H9 (cell line): ENCODE data around the gene SEL1L. TPM values are rescaled to one million over a fixed set of nuclear protein-coding genes. Genes with fewer than 3 reads are reported as not detected.

ENCODE experiments used
- DNase-seq: peaks from one replicate; pipeline ENCODE4 v3.0.0-alpha.2; 2017
- H2AFZ ChIP-seq: one replicate; pipeline ENCODE4 v1.6.1; 2013; ENCODE audit warnings: mild to moderate bottlenecking, low read length, control low read depth, moderate library complexity
- H2AK5ac ChIP-seq: 2 replicates; pipeline ENCODE4 v1.6.1; 2013; ENCODE audit warnings: low read length, control low read depth, mixed read lengths; ENCODE audit not compliant: insufficient read length
- H2BK120ac ChIP-seq: one replicate; pipeline ENCODE4 v1.6.1; 2013; ENCODE audit warnings: low read depth, mild to moderate bottlenecking, low read length, control low read depth, inconsistent platforms; ENCODE audit not compliant: poor library complexity, severe bottlenecking
- H2BK12ac ChIP-seq: 2 replicates; pipeline ENCODE4 v1.6.1; 2013; ENCODE audit warnings: low read length, control low read depth, mixed read lengths, low read depth; ENCODE audit not compliant: insufficient read length
- H2BK15ac ChIP-seq: 2 replicates; pipeline ENCODE4 v1.6.1; 2013; ENCODE audit warnings: low read depth, low read length, control low read depth
- H2BK20ac ChIP-seq: one replicate; pipeline ENCODE4 v1.6.1; 2013; ENCODE audit warnings: low read depth, mild to moderate bottlenecking, low read length, control low read depth, inconsistent platforms; ENCODE audit not compliant: poor library complexity, severe bottlenecking
- H2BK5ac ChIP-seq: 2 replicates; pipeline ENCODE4 v1.6.1; 2013; ENCODE audit warnings: low read length, control low read depth, mixed read lengths; ENCODE audit not compliant: insufficient read length
- H3K14ac ChIP-seq: 2 replicates; pipeline ENCODE4 v1.6.1; 2013; ENCODE audit warnings: low read length, control low read depth; ENCODE audit not compliant: insufficient read depth
- H3K18ac ChIP-seq: 2 replicates; pipeline ENCODE4 v1.6.1; 2013; ENCODE audit warnings: low read depth, mild to moderate bottlenecking, mixed read lengths, low read length, control low read depth; ENCODE audit not compliant: insufficient read length
- H3K23ac ChIP-seq: 2 replicates; pipeline ENCODE4 v1.6.1; 2013; ENCODE audit warnings: low read length, control low read depth, mixed read lengths, low read depth; ENCODE audit not compliant: insufficient read length
- H3K23me2 ChIP-seq: 2 replicates; pipeline ENCODE4 v1.6.1; 2013; ENCODE audit warnings: low read depth, mild to moderate bottlenecking, mixed read lengths, low read length, control low read depth; ENCODE audit not compliant: insufficient read length, poor library complexity, severe bottlenecking
- H3K27ac ChIP-seq: 2 replicates; pipeline ENCODE4 v1.5.1; 2013; ENCODE audit warnings: low read length, control low read depth, mixed read lengths, low read depth; ENCODE audit not compliant: insufficient read length
- H3K27me3 ChIP-seq: 2 replicates; pipeline ENCODE4 v1.6.1; 2013; ENCODE audit warnings: low read length, control low read depth, inconsistent platforms; ENCODE audit not compliant: insufficient read depth
- H3K4ac ChIP-seq: 2 replicates; pipeline ENCODE4 v1.6.1; 2013; ENCODE audit warnings: low read depth, mild to moderate bottlenecking, control low read depth, inconsistent platforms, low read length, moderate library complexity
- H3K4me1 ChIP-seq: 2 replicates; pipeline ENCODE4 v1.6.1; 2013; ENCODE audit warnings: low read length, control low read depth, inconsistent platforms; ENCODE audit not compliant: insufficient read depth
- H3K4me2 ChIP-seq: 2 replicates; pipeline ENCODE4 v1.6.1; 2013; ENCODE audit warnings: low read length, control low read depth, mixed read lengths; ENCODE audit not compliant: insufficient read length, insufficient read depth
- H3K56ac ChIP-seq: 2 replicates; pipeline ENCODE4 v1.6.1; 2013; ENCODE audit warnings: low read depth, mild to moderate bottlenecking, mixed read lengths, low read length, control low read depth; ENCODE audit not compliant: insufficient read length
- H3K79me1 ChIP-seq: 2 replicates; pipeline ENCODE4 v1.6.1; 2013; ENCODE audit warnings: low read depth, mild to moderate bottlenecking, moderate library complexity, low read length, control low read depth, inconsistent platforms; ENCODE audit not compliant: insufficient read depth, poor library complexity, severe bottlenecking
- H3K79me2 ChIP-seq: 2 replicates; pipeline ENCODE4 v1.6.1; 2013; ENCODE audit warnings: low read length, control low read depth, inconsistent platforms; ENCODE audit not compliant: insufficient read depth
- H3K9ac ChIP-seq: 2 replicates; pipeline ENCODE4 v1.6.1; 2013; ENCODE audit warnings: low read length, control low read depth, mixed read lengths; ENCODE audit not compliant: insufficient read length; ENCODE audit errors: extremely low read depth
- H3K9me3 ChIP-seq: one replicate; pipeline ENCODE4 v1.6.1; 2013; ENCODE audit warnings: low read depth, low read length, inconsistent platforms; ENCODE audit not compliant: control insufficient read depth
- H3T11ph ChIP-seq: one replicate; pipeline ENCODE4 v1.6.1; 2013; ENCODE audit warnings: mild to moderate bottlenecking, low read length, control low read depth, inconsistent platforms
- H4K20me1 ChIP-seq: one replicate; pipeline ENCODE4 v1.6.1; 2013; ENCODE audit not compliant: control insufficient read depth, insufficient read length, insufficient read depth
- H4K5ac ChIP-seq: 2 replicates; pipeline ENCODE4 v1.6.1; 2013; ENCODE audit warnings: low read depth, mild to moderate bottlenecking, mixed read lengths, low read length, control low read depth; ENCODE audit not compliant: insufficient read length
- H4K8ac ChIP-seq: replicated peaks from 2 replicates; pipeline ENCODE4 v1.6.1; 2013; ENCODE audit warnings: low read length, control low read depth, mixed read lengths, low read depth; ENCODE audit not compliant: insufficient read length
- H4K91ac ChIP-seq: 2 replicates; pipeline ENCODE4 v1.6.1; 2013; ENCODE audit warnings: low read depth, mild to moderate bottlenecking, moderate library complexity, mixed read lengths, low read length, control low read depth; ENCODE audit not compliant: insufficient read length
- H3K27ac Mint-ChIP-seq, 3 experiments: 2 replicates in 2 of 3; 3 replicates in 1 of 3; pipeline ENCODE4 v1.8.0; 2020 to 2021; ENCODE audit warnings: mixed read lengths in 3 of 3, mild to moderate bottlenecking in 1 of 3, moderate library complexity in 1 of 3
- H3K27me3 Mint-ChIP-seq: 2 replicates; pipeline ENCODE4 v1.8.0; 2021; ENCODE audit warnings: low read depth, mild to moderate bottlenecking, moderate library complexity, mixed read lengths
- H3K36me3 Mint-ChIP-seq, 3 experiments: 2 replicates in 2 of 3; 3 replicates in 1 of 3; pipeline ENCODE4 v1.8.0; 2020 to 2021; ENCODE audit warnings: low read depth in 3 of 3, mixed read lengths in 3 of 3; ENCODE audit not compliant: insufficient read depth in 1 of 3
- H3K4me1 Mint-ChIP-seq, 2 experiments: 2 replicates each; pipeline ENCODE4 v1.8.0; 2020; ENCODE audit warnings: mixed read lengths in 2 of 2
- H3K4me3 Mint-ChIP-seq, 2 experiments: 2 replicates in 1 of 2; 3 replicates in 1 of 2; pipeline ENCODE4 v1.8.0; 2020 to 2021; ENCODE audit warnings: mild to moderate bottlenecking in 2 of 2, mixed read lengths in 2 of 2, moderate library complexity in 1 of 2
- H3K9me3 Mint-ChIP-seq, 2 experiments: 2 replicates in 1 of 2; 3 replicates in 1 of 2; pipeline ENCODE4 v1.8.0; 2020; ENCODE audit warnings: mild to moderate bottlenecking in 2 of 2, mixed read lengths in 2 of 2, moderate library complexity in 1 of 2
- CTCF ChIP-seq: fragments of 200-600 bp; sonication (generic); conservative IDR thresholded peaks from 3 replicates; pipeline ENCODE4 v1.8.0; 2021; ENCODE audit warnings: antibody characterized with exemption, mild to moderate bottlenecking
- WGBS: extraction: QIAGEN DNeasy Blood & Tissue Kit; methylation state at CpG from one replicate; pipeline ENCODE4 v1.1.7; 2013; ENCODE audit warnings: missing lambda C conversion rate, low lambda C conversion rate, mixed read lengths; ENCODE audit not compliant: insufficient read length; ENCODE audit errors: extremely low coverage; 5-methylcytosine and 5-hydroxymethylcytosine counted together
- total RNA-seq: library from RNA; stranded (reverse); gene quantifications from 2 replicates; pipeline ENCODE4 v1.2.1, GENCODE V29; 2021

The SEL1L gene
- total RNA-seq, 1 experiment from 2014 or later: 27.5 TPM

GRCh38 chr14:81450976-81451375 is 82.7 kb downstream of the SEL1L start:
- Histone ChIP-seq H4K91ac (no peak overlapping the region), H3K23ac (no peak overlapping the region), H3K18ac (no peak overlapping the region), H2BK120ac (no peak overlapping the region), H2BK5ac (no peak overlapping the region), H3K23me2 (no peaks in the 10 kb centered on the region), H3K79me1 (no peaks in the 10 kb centered on the region), H2BK15ac (no peak overlapping the region), H2BK12ac (no peak overlapping the region), H4K20me1 (no peaks in the 10 kb centered on the region), H2AK5ac (no peak overlapping the region), H3K4me1 (peaks cover 5% of the 10 kb centered on the region; the same call in 1 of the 2 replicates), H3K4me2 (no peak overlapping the region), H3K27ac (no peak overlapping the region), H4K8ac (no peak overlapping the region), H2BK20ac (no peak overlapping the region), H3T11ph (no peak overlapping the region), H3K27me3 (no peaks in the 10 kb centered on the region), H3K14ac (no peak overlapping the region), H4K5ac (no peak overlapping the region), H3K79me2 (no peaks in the 10 kb centered on the region), H3K4ac (no peak overlapping the region), H3K9me3 (no peaks in the 10 kb centered on the region), H2AFZ (no peak overlapping the region), H3K9ac (no peak overlapping the region), H3K56ac (no peak overlapping the region)
- H3K27ac Mint-ChIP-seq: no peak overlapping the region
- TF ChIP-seq CTCF: no peak
- peaks cover 3% of the 10 kb centered on the region; the same call in 1 of the 2 replicates for H3K27me3 Mint-ChIP-seq
- H3K36me3 Mint-ChIP-seq: no peaks in the 10 kb centered on the region
- DNase-seq: no peak
- H3K4me3 Mint-ChIP-seq: no peak overlapping the region
- peaks cover 2 to 3% of the 10 kb centered on the region in 2 experiments; a peak in 4 of 5 replicates for H3K9me3 Mint-ChIP-seq
- H3K4me1 Mint-ChIP-seq: peaks cover 29 to 30% of the 10 kb centered on the region in 2 experiments
- WGBS: no CpG with 5 or more reads among the region's 3 CpGs
